GM12873 (cell line): Measurements from ENCODE around the gene THAP4.

Experiments used
- TF ChIP-seq, protein P1 (sequence below): IDR thresholded peaks from 2 replicates; pipeline ENCODE4 v1.5.1; 2012; ENCODE audit warnings: low read depth, mild to moderate bottlenecking, moderate library complexity, low read length, control low read depth; ENCODE audit not compliant: insufficient read depth; ENCODE audit errors: missing control alignments

Gene THAP4

DNA sequence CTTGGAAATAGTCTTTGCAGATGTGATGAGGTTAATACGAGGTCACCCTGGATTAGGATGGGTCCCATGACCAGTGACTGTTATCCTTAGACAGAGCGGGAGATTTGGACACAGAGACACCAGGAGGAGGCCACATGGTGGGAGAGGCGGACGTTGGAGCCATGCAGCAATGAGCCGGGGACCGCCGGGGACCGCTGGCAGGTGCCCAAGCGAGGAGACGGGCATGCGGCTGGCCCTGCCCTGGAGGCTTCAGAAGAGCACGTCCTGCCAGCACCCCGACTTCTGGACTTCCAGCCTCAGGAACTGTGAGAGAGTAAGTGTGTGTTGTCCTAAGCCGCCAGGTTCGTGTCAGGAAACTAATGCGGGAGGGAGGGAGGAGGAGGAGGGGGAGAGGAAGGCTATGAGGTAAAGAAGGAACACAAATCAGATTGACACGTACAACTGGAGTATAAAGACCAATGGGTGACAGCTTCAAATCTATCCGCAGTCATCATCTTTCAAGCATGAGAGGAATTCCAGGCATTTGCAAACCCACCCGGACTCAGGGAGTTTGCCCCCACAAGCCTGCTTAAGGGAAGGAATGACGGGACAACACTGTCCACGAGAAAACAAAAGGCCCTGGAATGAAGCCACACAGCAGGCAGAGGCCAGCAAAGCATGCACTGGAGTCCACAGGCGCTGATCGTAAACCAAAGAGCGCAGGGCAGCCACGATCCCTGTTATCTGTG lies 90.0 kb downstream of the THAP4 start:
- TF ChIP-seq, protein P1, sequence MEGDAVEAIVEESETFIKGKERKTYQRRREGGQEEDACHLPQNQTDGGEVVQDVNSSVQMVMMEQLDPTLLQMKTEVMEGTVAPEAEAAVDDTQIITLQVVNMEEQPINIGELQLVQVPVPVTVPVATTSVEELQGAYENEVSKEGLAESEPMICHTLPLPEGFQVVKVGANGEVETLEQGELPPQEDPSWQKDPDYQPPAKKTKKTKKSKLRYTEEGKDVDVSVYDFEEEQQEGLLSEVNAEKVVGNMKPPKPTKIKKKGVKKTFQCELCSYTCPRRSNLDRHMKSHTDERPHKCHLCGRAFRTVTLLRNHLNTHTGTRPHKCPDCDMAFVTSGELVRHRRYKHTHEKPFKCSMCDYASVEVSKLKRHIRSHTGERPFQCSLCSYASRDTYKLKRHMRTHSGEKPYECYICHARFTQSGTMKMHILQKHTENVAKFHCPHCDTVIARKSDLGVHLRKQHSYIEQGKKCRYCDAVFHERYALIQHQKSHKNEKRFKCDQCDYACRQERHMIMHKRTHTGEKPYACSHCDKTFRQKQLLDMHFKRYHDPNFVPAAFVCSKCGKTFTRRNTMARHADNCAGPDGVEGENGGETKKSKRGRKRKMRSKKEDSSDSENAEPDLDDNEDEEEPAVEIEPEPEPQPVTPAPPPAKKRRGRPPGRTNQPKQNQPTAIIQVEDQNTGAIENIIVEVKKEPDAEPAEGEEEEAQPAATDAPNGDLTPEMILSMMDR: no peak

DNA sequence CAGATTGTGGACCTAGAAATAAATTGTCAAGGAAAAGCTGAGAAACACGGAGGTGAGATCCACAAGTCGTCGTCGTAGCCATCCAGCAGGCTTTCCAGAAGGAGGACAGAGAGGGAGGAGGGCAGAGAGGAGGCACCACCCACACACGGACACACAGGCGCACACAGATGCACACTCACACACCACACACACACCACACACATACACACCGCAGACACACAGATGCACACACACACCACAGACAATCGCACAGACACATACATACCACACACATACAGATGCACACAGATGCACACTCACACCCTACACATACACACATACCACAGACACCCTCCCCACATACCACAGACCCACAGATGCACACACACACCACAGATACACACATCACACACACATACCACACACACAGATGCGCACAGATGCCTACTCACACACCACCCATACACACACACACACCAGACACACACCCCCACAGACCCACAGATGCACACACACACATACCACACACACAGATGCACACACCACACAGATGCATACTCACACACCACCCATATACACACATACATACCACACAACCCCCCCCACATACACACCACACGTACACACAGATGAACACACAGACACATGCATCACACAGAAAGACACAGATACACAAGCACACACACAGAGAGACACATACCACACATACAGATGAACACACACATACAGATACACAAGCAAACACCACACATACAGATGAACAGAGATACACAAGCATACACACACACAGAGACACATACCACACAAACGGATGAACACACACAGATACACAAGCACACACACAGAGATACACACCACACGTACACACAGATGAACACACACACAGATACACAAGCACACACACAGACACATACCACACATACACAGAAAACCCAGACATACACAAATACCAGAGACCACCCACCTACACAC lies 91.2 kb downstream of the THAP4 start:
- TF ChIP-seq, protein P1: no peak

DNA sequence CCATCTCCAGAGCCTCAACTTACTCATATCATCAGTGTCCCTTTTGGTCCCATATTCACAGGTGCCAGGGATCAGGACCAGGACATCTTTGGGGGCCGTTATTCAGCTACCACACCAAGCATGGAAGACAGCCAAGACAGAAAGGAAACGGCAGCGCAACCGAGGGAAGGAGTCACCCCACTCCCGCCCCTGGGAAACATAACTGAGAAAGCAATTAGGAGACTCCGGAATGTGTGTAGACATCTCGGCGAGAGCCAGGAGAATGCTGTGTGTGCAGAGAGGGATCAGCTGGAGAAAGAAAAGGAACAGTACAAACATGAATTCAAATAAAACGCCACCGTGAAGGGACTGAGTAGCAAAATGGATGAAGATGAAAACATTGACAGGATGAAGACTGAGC lies 91.9 kb downstream of the THAP4 start:
- TF ChIP-seq, protein P1: no peak

DNA sequence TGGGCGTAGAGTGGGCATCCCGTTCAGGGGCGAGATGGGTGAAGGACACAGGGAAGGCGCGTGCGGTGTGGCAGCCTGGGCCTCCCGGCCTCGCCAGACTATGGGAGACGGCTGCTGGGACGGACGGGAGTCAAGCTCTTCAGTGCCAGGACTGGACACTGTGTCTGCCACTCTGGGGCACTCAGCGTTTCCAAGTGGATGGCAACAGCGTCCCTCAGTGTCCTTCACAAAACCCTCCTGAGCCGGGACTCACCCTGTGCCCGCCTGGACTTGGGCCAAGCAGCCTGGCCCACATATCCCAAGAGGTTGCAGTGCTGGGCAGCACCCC lies 94.7 kb downstream of the THAP4 start:
- TF ChIP-seq, protein P1: no peak

DNA sequence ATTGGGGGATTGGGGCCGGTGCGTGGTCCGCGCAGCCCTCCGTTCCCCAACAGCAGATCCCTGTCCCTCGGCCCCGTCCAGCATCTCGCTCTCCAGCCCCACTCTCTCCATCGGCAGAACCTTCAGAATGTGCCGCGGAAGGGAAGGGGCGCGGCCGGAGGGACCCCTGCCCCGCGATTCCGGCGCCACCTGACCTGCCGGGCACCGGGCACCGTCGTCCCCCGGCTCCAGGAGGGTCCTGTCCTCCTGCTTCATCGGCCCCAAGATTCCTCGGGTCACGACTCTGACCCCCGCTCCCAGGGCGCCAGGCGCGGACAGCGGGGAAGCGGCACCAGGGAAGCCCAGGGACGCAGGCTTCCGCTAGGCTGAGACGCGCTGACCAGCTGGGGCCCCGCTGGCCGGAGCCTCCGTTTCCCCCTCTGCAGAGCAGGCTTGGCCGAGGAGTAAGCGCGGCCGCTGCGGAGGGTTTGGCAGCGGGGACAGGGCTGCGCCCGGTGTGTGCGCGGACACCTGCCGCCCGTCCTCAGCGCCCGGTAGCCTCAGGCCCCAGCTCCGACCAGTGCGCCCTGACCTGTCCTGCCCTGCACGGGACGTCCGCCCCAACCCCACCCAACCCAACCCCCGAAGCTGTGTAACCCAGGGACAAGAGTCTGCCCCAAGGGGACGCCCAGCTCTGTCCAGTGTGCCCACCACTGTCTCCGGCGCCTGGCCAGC lies 95.2 kb downstream of the THAP4 start:
- TF ChIP-seq, protein P1: no peak

DNA sequence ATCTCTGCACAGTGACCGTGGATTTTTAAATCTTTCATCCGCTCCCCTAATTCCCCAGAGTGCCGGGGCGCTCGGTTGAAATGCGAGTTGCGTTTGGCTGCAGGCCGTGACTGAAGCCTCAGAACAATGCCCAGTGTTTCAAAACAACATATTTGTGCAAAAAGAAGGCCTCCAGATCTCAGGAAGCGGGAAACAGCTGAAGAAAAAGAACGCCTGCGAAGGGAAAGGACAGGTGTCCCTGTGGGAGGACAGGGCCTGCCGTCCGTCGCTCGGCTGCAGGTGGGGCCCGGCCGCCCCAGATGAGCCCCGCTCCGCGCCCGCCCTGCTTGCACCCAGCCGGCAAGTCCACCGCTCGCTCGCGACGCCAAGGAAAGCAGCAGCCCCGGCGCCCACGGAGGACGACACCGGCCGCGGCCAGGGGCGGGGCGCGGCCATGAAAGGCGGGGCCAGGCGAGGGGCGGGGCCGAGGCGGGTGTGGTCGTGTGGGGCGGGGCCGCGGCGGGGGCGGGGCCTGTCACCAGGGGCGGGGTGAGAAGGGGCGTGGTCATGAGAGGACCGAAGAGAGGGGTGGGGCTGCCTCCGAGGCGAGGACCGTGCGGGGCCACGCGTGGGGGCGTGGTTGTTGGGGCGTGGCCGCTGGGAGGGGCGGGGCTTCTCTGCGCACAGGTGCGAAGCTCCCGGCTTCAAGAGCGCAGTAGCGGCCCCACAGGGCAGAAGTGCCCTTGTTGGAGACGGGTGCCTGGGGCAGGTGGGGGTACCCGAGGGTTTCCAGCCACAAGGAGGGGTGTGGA lies 96.0 kb downstream of the THAP4 start:
- TF ChIP-seq, protein P1: no peak
